Activated naive CD4-positive, alpha-beta T cell treated with anti-CD3 and anti-CD28 coated beads, Interleukin-2, amount 10 ng/mL, durations not matched to agents 7 days and 5 days (primary cell): Measurements from ENCODE around the gene TEKTIP1.
"Not testable (repeated sequence)": the region's sequence is repeated elsewhere in the genome, so short reads cannot be mapped to it uniquely, and the experiment has no call there.

ENCODE experiments used
- CTCF ChIA-PET: fragments of 350-600 bp; sonication (Branson Sonifier 250); formaldehyde crosslinking; loops from one replicate; lab custom pipeline; 2021; ENCODE audit warnings: antibody characterized with exemption; lab: Charles Lee
- DNase-seq: peaks from one replicate; pipeline ENCODE4 v3.0.0-alpha.2; 2020
- H3K27ac Mint-ChIP-seq: one replicate; pipeline ENCODE4 v1.8.0; 2021; ENCODE audit warnings: mild to moderate bottlenecking, moderate library complexity, mixed read lengths
- H3K27me3 Mint-ChIP-seq: one replicate; pipeline ENCODE4 v1.8.0; 2021; ENCODE audit warnings: mild to moderate bottlenecking, mixed read lengths
- H3K36me3 Mint-ChIP-seq: one replicate; pipeline ENCODE4 v1.8.0; 2021; ENCODE audit warnings: mixed read lengths
- H3K4me1 Mint-ChIP-seq: one replicate; pipeline ENCODE4 v1.8.0; 2021; ENCODE audit warnings: mixed read lengths
- H3K4me3 Mint-ChIP-seq: one replicate; pipeline ENCODE4 v1.8.0; 2021; ENCODE audit warnings: mild to moderate bottlenecking, moderate library complexity, mixed read lengths
- H3K9me3 Mint-ChIP-seq: one replicate; pipeline ENCODE4 v1.8.0; 2021; ENCODE audit warnings: mixed read lengths

The TEKTIP1 gene

DNA sequence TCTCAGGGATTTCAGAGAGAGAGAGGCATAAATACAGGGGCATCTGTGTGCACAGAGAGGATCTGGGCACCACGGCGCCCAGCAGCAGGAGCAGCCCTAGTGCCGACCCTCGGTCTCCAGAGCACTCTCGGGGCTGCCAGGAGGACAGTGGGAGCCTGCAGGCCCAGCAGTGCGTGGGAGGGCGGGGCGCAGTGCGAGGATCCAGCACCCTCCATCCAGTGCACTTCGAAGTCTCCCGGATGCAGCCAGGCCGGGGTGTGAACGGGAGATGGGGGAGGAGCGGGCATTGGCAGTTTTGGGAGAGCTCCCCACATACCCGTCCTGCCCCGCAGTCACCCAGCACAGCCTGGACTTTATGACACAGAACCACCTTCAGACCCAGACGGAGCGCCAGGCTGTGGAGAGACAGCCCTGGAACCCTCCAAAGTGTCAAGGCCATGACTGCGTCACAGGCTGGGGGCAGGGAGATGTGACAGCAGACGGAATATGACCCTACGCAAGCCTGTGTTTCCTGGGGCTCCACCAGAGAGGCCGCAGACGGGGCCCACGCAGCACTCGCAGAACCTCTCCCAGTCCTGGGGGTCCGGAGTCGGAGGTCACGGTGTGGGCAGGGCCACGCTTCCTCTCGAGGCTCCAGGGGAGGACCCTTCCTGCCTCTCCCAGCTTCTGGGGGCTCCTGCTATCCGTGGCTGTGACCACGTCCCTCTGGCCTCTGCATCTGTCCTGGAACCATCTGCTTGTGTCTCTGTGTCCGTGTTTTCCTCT, 14.7 kb upstream of the TEKTIP1 start:
- Mint-ChIP-seq H3K9me3 (no peaks in the 10 kb centered on the region), H3K27ac (no peak overlapping the region), H3K4me3 (no peak overlapping the region), H3K36me3 (peaks cover 25% of the 10 kb centered on the region), H3K27me3 (no peaks in the 10 kb centered on the region), H3K4me1 (peaks cover 5% of the 10 kb centered on the region)
- no peak for DNase-seq
- CTCF ChIA-PET: no interaction called here

DNA sequence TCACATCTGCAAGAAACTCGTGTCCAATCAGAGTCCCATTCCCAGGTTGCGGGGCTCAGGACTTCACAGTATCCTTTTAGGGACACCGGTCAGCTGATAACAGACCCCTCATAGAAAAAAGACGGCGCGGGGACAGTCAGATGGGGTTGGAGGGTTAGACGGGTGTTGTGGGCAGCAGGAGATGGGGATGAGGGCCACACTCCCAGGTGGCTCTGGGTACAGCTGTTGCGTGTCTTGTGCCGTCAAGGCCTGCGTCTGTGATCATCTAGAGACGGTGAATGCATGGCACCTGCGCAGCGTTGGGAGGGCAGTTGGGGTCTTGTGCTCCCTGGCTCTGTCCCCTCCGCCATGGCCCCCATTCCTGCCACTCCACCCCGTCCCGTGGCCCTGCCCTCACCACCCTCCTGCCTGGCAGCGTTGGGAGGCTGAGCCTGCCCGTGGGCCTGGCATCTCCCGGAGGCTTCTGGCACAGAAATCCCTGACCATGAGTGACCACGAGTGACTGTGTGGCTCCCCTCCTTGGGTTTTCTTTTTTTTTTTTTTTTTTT, 14.0 kb upstream of the TEKTIP1 start:
- no peak overlapping the region for H3K27ac Mint-ChIP-seq
- CTCF ChIA-PET: no interaction called here
- peaks cover 25% of the 10 kb centered on the region for H3K36me3 Mint-ChIP-seq

DNA sequence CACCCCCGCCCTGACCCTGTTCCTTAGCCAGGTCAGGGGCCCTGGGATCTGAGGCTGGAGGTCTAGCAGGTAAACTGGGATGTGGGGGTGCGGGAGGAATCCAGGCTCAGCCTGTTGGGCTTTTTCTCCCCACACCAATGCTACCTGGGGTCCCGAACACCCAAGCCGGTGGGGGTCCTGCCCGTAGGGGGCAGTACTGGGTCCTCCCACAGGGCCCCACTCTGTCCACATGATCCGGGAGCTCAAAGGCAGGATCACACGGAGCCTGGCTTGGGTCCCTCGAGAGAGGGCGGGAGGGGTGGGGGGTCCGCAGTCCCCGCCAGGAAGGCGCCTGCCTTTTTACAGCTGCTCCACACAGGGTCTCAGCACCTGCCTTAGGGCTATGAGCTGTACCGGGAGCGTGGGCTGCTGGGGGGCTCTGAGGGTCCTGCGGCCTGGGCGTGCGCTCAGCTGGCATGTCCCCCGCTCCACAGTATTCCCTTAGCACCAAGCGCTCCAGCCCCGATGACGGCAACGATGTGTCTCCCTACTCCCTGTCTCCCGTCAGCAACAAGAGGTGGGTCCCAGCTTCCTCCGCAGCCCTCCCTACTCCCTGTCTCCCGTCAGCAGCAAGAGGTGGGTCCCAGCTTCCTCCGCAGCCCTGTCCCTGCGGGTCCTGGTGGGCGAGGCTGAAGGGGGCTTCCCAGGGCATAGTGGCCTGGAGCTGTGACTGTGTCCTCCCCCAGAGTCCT, 12.3 kb upstream of the TEKTIP1 start:
- H3K27ac Mint-ChIP-seq: no peak overlapping the region
- CTCF ChIA-PET: no interaction called here
- no peak overlapping the region for H3K4me3 Mint-ChIP-seq

More for the DNA sequence above, 14.0 kb upstream of the TEKTIP1 start:
- peaks cover 5% of the 10 kb centered on the region for H3K4me1 Mint-ChIP-seq
- no peaks in the 10 kb centered on the region for H3K9me3 Mint-ChIP-seq
- no peak overlapping the region for H3K4me3 Mint-ChIP-seq
- no peaks in the 10 kb centered on the region for H3K27me3 Mint-ChIP-seq
- DNase-seq: no peak

DNA sequence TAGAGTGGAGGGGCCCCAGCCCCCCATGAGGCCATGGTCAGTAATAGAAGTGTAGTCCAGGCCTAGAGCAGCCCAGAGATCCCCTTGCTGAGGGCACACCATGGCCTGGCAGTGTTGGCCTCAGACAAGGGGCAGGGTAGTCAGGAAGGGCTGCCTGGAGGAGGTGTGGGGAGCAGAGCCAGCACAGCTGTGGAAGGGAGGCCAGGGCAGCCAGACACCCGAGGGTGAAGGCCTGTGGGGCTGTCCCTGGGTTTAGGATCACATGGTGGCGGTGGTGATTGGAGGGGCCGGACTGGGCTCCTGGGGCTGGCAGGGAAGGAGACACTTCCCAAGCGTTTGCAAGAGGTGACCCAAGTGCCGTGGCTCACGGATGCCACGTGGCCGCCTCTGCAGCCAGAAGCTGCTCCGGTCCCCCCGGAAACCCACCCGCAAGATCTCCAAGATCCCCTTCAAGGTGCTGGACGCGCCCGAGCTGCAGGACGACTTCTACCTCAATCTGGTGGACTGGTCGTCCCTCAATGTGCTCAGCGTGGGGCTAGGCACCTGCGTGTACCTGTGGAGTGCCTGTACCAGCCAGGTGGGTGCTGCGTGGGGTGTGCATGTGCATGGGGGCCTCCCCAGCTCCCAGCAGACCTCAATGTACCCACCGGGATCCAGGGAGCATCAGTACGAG, 11.6 kb upstream of the TEKTIP1 start:
- Mint-ChIP-seq H3K4me3 (no peak overlapping the region), H3K4me1 (no peaks in the 10 kb centered on the region), H3K36me3 (peaks cover 22% of the 10 kb centered on the region), H3K9me3 (no peaks in the 10 kb centered on the region), H3K27ac (no peak overlapping the region), H3K27me3 (no peaks in the 10 kb centered on the region)
- no peak for DNase-seq
- CTCF ChIA-PET: no interaction called here

More for the DNA sequence above, 12.3 kb upstream of the TEKTIP1 start:
- DNase-seq: no peak
- peaks cover 23% of the 10 kb centered on the region for H3K36me3 Mint-ChIP-seq
- H3K4me1 Mint-ChIP-seq: no peaks in the 10 kb centered on the region
- no peaks in the 10 kb centered on the region for H3K9me3 Mint-ChIP-seq
- no peaks in the 10 kb centered on the region for H3K27me3 Mint-ChIP-seq

DNA sequence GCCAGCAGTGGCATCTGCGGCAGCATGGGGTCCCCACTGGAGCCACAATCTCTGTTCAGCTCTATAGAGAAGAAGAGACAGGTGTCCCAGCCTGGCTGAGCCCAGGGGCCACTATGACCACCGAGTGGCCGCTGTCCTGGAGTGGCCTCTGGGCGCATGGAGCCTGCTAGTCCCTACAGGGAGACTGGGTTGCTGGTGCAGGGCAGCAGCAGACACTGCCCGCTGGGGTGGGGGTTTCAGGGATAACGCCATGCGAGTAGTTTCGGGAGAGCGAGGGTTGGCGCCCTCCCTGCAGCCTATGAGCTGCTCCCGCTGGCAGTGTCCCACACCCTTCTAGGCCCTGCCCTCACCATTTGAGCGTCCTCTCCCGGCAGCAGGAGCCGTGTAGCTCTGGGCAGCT, 10.9 kb upstream of the TEKTIP1 start:
- H3K27me3 Mint-ChIP-seq: no peaks in the 10 kb centered on the region
- DNase-seq: no peak
- H3K4me3 Mint-ChIP-seq: no peak overlapping the region
- no peak overlapping the region for H3K27ac Mint-ChIP-seq
- CTCF ChIA-PET: no interaction called here
- no peaks in the 10 kb centered on the region for H3K9me3 Mint-ChIP-seq
- peaks cover 25% of the 10 kb centered on the region for H3K36me3 Mint-ChIP-seq
- no peaks in the 10 kb centered on the region for H3K4me1 Mint-ChIP-seq

DNA sequence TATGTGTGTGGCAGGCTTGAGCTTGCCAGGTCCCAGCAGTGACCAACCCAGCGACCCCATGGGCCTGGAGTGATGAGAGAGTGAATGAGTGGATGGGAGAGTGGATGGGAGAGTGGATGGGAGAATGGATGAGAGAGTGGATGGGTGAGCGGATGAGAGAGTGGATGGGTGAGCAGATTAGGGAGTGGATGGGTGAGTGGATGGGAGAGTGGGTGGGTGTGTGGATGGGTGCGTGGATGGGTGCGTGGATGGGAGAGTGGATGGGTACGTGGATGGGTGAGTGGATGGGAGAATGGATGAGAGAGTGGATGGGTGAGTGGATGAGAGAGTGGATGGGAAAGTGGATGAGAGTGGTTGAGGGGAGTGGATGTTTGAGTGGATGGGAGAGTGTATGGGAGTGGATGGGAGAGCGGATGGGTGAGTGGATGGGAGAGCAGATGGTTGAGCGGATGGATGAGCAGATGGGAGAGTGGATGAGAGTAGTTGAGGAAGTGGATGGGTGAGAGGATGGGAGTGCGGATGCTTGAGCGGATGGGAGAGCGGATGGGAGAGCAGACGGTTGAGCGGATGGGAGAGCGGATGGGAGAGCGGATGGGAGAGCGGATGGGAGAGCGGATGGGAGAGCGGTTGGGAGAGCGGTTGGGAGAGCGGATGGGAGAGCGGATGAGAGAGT, 10.3 kb upstream of the TEKTIP1 start:
- no peak overlapping the region for H3K27ac Mint-ChIP-seq
- no peaks in the 10 kb centered on the region for H3K27me3 Mint-ChIP-seq
- CTCF ChIA-PET: no interaction called here
- no peaks in the 10 kb centered on the region for H3K9me3 Mint-ChIP-seq
- DNase-seq: no peak
- no peaks in the 10 kb centered on the region for H3K4me1 Mint-ChIP-seq
- no peak overlapping the region for H3K4me3 Mint-ChIP-seq
- H3K36me3 Mint-ChIP-seq: peaks cover 30% of the 10 kb centered on the region

DNA sequence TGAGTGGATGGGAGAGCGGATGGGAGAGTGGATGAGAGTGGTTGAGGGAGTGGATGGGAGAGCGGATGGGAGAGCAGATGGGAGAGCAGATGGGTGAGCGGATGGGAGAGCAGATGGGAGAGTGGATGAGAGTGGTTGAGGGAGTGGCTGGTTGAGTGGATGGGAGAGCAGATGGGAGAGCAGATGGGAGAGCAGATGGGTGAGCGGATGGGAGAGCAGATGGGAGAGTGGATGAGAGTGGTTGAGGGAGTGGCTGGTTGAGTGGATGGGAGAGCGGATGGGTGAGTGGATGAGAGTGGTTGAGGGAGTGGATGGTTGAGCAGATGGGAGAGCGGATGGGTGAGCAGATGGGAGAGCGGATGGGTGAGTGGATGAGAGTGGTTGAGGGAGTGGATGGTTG, 9.7 kb upstream of the TEKTIP1 start:
- DNase-seq, H3K27ac Mint-ChIP-seq, H3K4me3 Mint-ChIP-seq, CTCF ChIA-PET, H3K9me3 Mint-ChIP-seq, H3K27me3 Mint-ChIP-seq, H3K4me1 Mint-ChIP-seq: not testable (repeated sequence)
- peaks cover 27% of the 10 kb centered on the region for H3K36me3 Mint-ChIP-seq

DNA sequence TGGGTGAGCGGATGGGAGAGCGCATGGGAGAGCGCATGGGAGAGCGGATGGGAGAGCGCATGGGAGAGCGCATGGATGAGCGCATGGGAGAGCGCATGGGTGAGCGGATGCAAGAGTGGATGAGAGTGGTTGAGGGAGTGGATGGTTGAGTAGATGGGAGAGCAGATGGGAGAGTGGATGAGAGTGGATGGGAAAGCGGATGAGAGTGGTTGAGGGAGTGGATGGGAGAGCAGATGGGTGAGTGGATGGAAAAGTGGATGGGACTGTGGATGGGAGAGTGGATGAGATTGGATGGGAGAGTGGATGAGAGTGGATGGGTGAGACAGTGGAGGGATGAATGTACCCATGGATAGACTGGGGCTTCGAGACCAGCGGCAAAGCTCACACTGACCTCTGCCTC, 8.6 kb upstream of the TEKTIP1 start:
- Mint-ChIP-seq H3K27me3 (no peaks in the 10 kb centered on the region), H3K36me3 (peaks cover 33% of the 10 kb centered on the region), H3K27ac (no peak overlapping the region), H3K4me3 (no peak overlapping the region), H3K9me3 (no peaks in the 10 kb centered on the region), H3K4me1 (no peaks in the 10 kb centered on the region)
- CTCF ChIA-PET: no interaction called here
- DNase-seq: no peak

DNA sequence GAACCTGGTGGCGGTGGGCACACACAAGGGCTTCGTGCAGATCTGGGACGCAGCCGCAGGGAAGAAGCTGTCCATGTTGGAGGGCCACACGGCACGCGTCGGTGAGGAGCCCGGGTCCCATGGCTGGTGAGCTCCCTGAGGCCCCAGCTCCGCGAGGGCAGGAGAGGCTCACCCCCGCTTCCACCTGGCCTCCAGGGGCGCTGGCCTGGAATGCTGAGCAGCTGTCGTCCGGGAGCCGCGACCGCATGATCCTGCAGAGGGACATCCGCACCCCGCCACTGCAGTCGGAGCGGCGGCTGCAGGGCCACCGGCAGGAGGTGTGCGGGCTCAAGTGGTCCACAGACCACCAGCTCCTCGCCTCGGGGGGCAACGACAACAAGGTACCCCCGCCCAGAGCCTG, 7.3 kb upstream of the TEKTIP1 start:
- no peak for DNase-seq
- no peak overlapping the region for H3K4me3 Mint-ChIP-seq
- H3K9me3 Mint-ChIP-seq: no peaks in the 10 kb centered on the region
- H3K36me3 Mint-ChIP-seq: peaks cover 31% of the 10 kb centered on the region
- no peak overlapping the region for H3K27ac Mint-ChIP-seq
- no peaks in the 10 kb centered on the region for H3K4me1 Mint-ChIP-seq
- no peaks in the 10 kb centered on the region for H3K27me3 Mint-ChIP-seq
- CTCF ChIA-PET: interaction anchor here (1.0 kb wide), 1 partner anchor 13 kb away, joined by 4 read pairs; no protein-coding TSS in a partner anchor

DNA sequence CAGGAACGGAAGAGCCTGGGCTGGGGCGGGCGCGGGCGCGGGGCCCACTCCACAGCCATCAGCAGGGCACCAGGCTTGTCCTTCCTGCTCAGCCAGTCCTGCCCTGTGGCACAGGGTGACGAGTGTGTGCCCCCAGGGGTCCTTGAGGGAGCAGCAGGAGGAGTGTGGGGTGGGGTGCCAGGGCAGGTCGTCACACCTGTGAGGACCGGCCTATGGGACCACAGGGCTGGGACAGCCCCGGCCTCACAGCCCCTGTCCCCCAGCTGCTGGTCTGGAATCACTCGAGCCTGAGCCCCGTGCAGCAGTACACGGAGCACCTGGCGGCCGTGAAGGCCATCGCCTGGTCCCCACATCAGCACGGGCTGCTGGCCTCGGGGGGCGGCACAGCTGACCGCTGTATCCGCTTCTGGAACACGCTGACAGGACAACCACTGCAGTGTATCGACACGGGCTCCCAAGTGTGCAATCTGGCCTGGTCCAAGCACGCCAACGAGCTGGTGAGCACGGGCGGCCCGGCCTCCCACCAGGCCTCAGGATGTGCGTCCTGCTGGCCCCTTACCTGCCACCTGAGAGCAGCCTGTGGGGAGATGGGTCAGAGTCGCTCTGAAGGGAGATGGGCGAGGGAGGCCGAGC, 6.7 kb upstream of the TEKTIP1 start:
- DNase-seq: no peak
- no peaks in the 10 kb centered on the region for H3K27me3 Mint-ChIP-seq
- no peaks in the 10 kb centered on the region for H3K9me3 Mint-ChIP-seq
- H3K4me3 Mint-ChIP-seq: no peak overlapping the region
- H3K36me3 Mint-ChIP-seq: peaks cover 26% of the 10 kb centered on the region
- CTCF ChIA-PET: interaction anchor here (1.0 kb wide), 1 partner anchor 12 kb away, joined by 4 read pairs; no protein-coding TSS in a partner anchor
- no peaks in the 10 kb centered on the region for H3K4me1 Mint-ChIP-seq
- no peak overlapping the region for H3K27ac Mint-ChIP-seq

DNA sequence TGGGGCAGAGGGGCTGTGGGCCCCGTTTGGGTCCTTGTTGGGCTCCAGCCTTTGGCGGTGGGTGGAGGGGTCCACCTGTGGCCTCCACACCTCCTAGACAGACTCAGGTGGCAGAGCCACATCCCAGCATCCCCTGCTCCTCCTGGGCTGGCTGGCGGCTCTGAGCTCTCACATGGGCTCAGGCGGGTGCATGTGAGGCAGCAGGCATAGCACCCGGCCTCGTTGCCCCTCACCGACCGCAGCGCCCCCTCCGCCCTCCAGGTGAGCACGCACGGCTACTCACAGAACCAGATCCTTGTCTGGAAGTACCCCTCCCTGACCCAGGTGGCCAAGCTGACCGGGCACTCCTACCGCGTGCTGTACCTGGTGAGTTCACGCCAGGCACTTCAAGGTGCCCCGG, 5.9 kb upstream of the TEKTIP1 start:
- Mint-ChIP-seq H3K27ac (no peak overlapping the region), H3K27me3 (no peaks in the 10 kb centered on the region), H3K9me3 (no peaks in the 10 kb centered on the region), H3K36me3 (peaks cover 32% of the 10 kb centered on the region), H3K4me3 (no peak overlapping the region), H3K4me1 (no peaks in the 10 kb centered on the region)
- no peak for DNase-seq
- CTCF ChIA-PET: no interaction called here

DNA sequence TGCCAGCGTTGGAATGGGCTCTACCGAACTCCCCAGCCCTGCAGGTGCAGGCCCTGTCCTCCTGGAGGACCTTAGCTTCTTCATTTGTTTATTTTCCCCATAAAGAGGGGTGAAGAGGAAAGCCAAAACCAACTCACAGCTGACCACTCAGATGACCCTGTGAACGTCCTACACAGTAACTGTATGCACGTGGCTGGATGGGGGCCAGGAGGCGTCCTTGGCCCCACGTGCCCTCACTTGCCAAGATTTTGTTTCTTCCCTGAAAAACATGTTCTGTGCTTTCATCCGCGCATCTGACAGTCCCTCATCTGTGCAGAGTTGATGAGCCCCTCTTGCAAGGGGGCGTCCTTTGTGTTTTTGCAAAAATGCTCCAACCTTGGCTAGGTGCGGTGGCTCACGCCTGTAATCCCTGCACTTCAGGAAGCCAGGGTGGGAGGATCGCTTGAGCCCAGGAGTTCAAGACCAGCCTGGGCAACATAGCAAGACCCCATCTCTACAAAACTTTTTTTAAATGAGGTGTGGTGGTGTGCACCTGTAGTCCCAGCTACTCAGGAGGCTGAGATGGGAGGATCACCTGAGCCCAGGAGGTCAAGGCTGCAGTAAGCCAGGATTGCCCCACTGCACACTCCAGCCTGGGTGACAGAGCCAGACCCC, 5.3 kb upstream of the TEKTIP1 start:
- CTCF ChIA-PET: no interaction called here
- no peak for DNase-seq
- Mint-ChIP-seq H3K4me1 (no peaks in the 10 kb centered on the region), H3K36me3 (peaks cover 36% of the 10 kb centered on the region), H3K27ac (peak overlapping the region; percentile 28), H3K4me3 (no peak overlapping the region), H3K27me3 (no peaks in the 10 kb centered on the region), H3K9me3 (no peaks in the 10 kb centered on the region)
